ENCODE measurements around the gene GAB2.

GAB2 gene

GRCh38 chr11:78381865-78382264 lies 35.8 kb downstream of the GAB2 start:
- Histone ChIP-seq H3K9me3 (peaks cover 9% of the 10 kb centered on the region; the same call in 1 of the 2 replicates), H3K4me1 (peaks cover 27% of the 10 kb centered on the region)
- in situ Hi-C loops (cut with MboI; ENCODE audit: low sequenced_read_pairs): no loop called here

GRCh38 chr11:78380615-78381051 lies 37.0 kb downstream of the GAB2 start:
- Histone ChIP-seq H3K27me3 (ENCODE audit: low read depth) (no peaks in the 10 kb centered on the region), H3K9me3 (0 out of 2 replicates have a peak, but pooled peaks cover 5% of the 10 kb centered on the region), H3K4me3 (no peak overlapping the region), H3K4me1 (peaks cover 27% of the 10 kb centered on the region), H3K36me3 (replicated peaks) (no peaks in the 10 kb centered on the region; the same call in 1 of the 2 replicates)
- in situ Hi-C loops (cut with MboI; ENCODE audit: low sequenced_read_pairs): no loop called here
- peak in 1 of 2 experiments; percentile 60 for DNase-seq (ENCODE audit: low spot score in 2 of 2)

More at GRCh38 chr11:78381865-78382264, 35.8 kb downstream of the GAB2 start:
- DNase-seq (ENCODE audit: low spot score in 2 of 2): peak; percentile 43 to 87
- H3K27me3 ChIP-seq (ENCODE audit: low read depth): no peaks in the 10 kb centered on the region
- H3K36me3 ChIP-seq (replicated peaks): no peaks in the 10 kb centered on the region; the same call in 1 of the 2 replicates
- no peak overlapping the region for H3K4me3 ChIP-seq

GRCh38 chr11:78379039-78379670 lies 38.5 kb downstream of the GAB2 start:
- DNase-seq (ENCODE audit: low spot score in 2 of 2): no peak
- in situ Hi-C loops (cut with MboI; ENCODE audit: low sequenced_read_pairs): no loop called here

GRCh38 chr11:78377625-78378418 lies 39.8 kb downstream of the GAB2 start:
- DNase-seq (ENCODE audit: low spot score in 2 of 2): no peak
- H3K4me3 ChIP-seq: no peak overlapping the region
- in situ Hi-C loops (cut with MboI; ENCODE audit: low sequenced_read_pairs): no loop called here
- no peaks in the 10 kb centered on the region for H3K27me3 ChIP-seq (ENCODE audit: low read depth)
- H3K36me3 ChIP-seq (replicated peaks): no peaks in the 10 kb centered on the region
- no peaks in the 10 kb centered on the region for H3K9me3 ChIP-seq
- H3K4me1 ChIP-seq: peaks cover 34% of the 10 kb centered on the region

More at GRCh38 chr11:78379039-78379670, 38.5 kb downstream of the GAB2 start:
- H3K9me3 ChIP-seq: no peaks in the 10 kb centered on the region
- H3K4me3 ChIP-seq: no peak overlapping the region
- no peaks in the 10 kb centered on the region for H3K36me3 ChIP-seq (replicated peaks)
- no peaks in the 10 kb centered on the region for H3K27me3 ChIP-seq (ENCODE audit: low read depth)
- H3K4me1 ChIP-seq: peaks cover 29% of the 10 kb centered on the region

- in situ Hi-C loops (cut with MboI; ENCODE audit: low sequenced_read_pairs): no loop called here
- Histone ChIP-seq H3K27me3 (ENCODE audit: low read depth) (no peaks in the 10 kb centered on the region), H3K4me1 (peaks cover 34% of the 10 kb centered on the region), H3K9me3 (no peaks in the 10 kb centered on the region), H3K36me3 (replicated peaks) (no peaks in the 10 kb centered on the region), H3K4me3 (no peak overlapping the region)
- DNase-seq (ENCODE audit: low spot score in 2 of 2): no peak
These were observed 40.8 kb downstream of the GAB2 start for GRCh38 chr11:78376858-78377257.

- Histone ChIP-seq H3K36me3 (replicated peaks) (no peaks in the 10 kb centered on the region), H3K9me3 (no peaks in the 10 kb centered on the region), H3K27me3 (ENCODE audit: low read depth) (no peaks in the 10 kb centered on the region), H3K4me3 (no peak overlapping the region), H3K4me1 (peaks cover 23% of the 10 kb centered on the region)
- DNase-seq (ENCODE audit: low spot score in 2 of 2): no peak
- in situ Hi-C loops (cut with MboI; ENCODE audit: low sequenced_read_pairs): no loop called here
These were observed 42.7 kb downstream of the GAB2 start for GRCh38 chr11:78374917-78375316.

- H3K9me3 ChIP-seq: no peaks in the 10 kb centered on the region
- H3K4me1 ChIP-seq: peaks cover 24% of the 10 kb centered on the region
- H3K36me3 ChIP-seq (replicated peaks): no peaks in the 10 kb centered on the region
- in situ Hi-C loops (cut with MboI; ENCODE audit: low sequenced_read_pairs): no loop called here
- DNase-seq (ENCODE audit: low spot score in 2 of 2): no peak
- no peak overlapping the region for H3K4me3 ChIP-seq
- H3K27me3 ChIP-seq (ENCODE audit: low read depth): no peaks in the 10 kb centered on the region
These were observed 43.9 kb downstream of the GAB2 start for GRCh38 chr11:78373689-78374088.

GRCh38 chr11:78372114-78372768 lies 45.4 kb downstream of the GAB2 start:
- H3K27me3 ChIP-seq (ENCODE audit: low read depth): no peaks in the 10 kb centered on the region
- no peaks in the 10 kb centered on the region for H3K36me3 ChIP-seq (replicated peaks)
- in situ Hi-C loops (cut with MboI; ENCODE audit: low sequenced_read_pairs): no loop called here
- peaks cover 30% of the 10 kb centered on the region for H3K4me1 ChIP-seq
- no peak overlapping the region for H3K4me3 ChIP-seq
- H3K9me3 ChIP-seq: no peaks in the 10 kb centered on the region
- DNase-seq (ENCODE audit: low spot score in 2 of 2): no peak

GRCh38 chr11:78371221-78371891 lies 46.3 kb downstream of the GAB2 start:
- Histone ChIP-seq H3K4me1 (peaks cover 35% of the 10 kb centered on the region), H3K27me3 (ENCODE audit: low read depth) (no peaks in the 10 kb centered on the region), H3K9me3 (no peaks in the 10 kb centered on the region), H3K4me3 (no peak overlapping the region), H3K36me3 (replicated peaks) (no peaks in the 10 kb centered on the region)
- in situ Hi-C loops (cut with MboI; ENCODE audit: low sequenced_read_pairs): no loop called here
- no peak for DNase-seq (ENCODE audit: low spot score in 2 of 2)

- in situ Hi-C loops (cut with MboI; ENCODE audit: low sequenced_read_pairs): no loop called here
- H3K36me3 ChIP-seq (replicated peaks): no peaks in the 10 kb centered on the region
- no peaks in the 10 kb centered on the region for H3K9me3 ChIP-seq
- DNase-seq (ENCODE audit: low spot score in 2 of 2): no peak
- no peaks in the 10 kb centered on the region for H3K27me3 ChIP-seq (ENCODE audit: low read depth)
- H3K4me1 ChIP-seq: peaks cover 42% of the 10 kb centered on the region
- no peak overlapping the region for H3K4me3 ChIP-seq
These were observed 47.0 kb downstream of the GAB2 start for GRCh38 chr11:78370406-78371172.

- Histone ChIP-seq H3K27me3 (ENCODE audit: low read depth) (no peaks in the 10 kb centered on the region), H3K4me1 (peaks cover 64% of the 10 kb centered on the region), H3K9me3 (no peaks in the 10 kb centered on the region), H3K36me3 (replicated peaks) (no peaks in the 10 kb centered on the region), H3K4me3 (no peak overlapping the region)
- in situ Hi-C loops (cut with MboI; ENCODE audit: low sequenced_read_pairs): no loop called here
- DNase-seq (ENCODE audit: low spot score in 2 of 2): peak; percentile 83 to 95
These were observed 52.2 kb downstream of the GAB2 start for GRCh38 chr11:78365381-78365792.

GRCh38 chr11:78364128-78364751 lies 53.4 kb downstream of the GAB2 start:
- in situ Hi-C loops (cut with MboI; ENCODE audit: low sequenced_read_pairs): no loop called here

More at GRCh38 chr11:78364128-78364751, 53.4 kb downstream of the GAB2 start:
- no peak for DNase-seq (ENCODE audit: low spot score in 2 of 2)
- no peaks in the 10 kb centered on the region for H3K36me3 ChIP-seq (replicated peaks)
- no peaks in the 10 kb centered on the region for H3K9me3 ChIP-seq
- peaks cover 66% of the 10 kb centered on the region for H3K4me1 ChIP-seq
- no peaks in the 10 kb centered on the region for H3K27me3 ChIP-seq (ENCODE audit: low read depth)
- no peak overlapping the region for H3K4me3 ChIP-seq
